CD4-positive, alpha-beta T cell treated with Interleukin-1 beta for 1 hour (primary cell): ENCODE data around the gene SETD1B.
A peak's percentile ranks its signal among the peaks of the same experiment; 100 is the strongest.
"Not testable (repeated sequence)": the region's sequence is repeated elsewhere in the genome, so short reads cannot be mapped to it uniquely, and the experiment has no call there.

Experiments used
- DNase-seq, 2 donors: peaks; one replicate each; pipeline ENCODE4 v3.0.0-alpha.2; 2020 to 2022

The SETD1B gene

DNA sequence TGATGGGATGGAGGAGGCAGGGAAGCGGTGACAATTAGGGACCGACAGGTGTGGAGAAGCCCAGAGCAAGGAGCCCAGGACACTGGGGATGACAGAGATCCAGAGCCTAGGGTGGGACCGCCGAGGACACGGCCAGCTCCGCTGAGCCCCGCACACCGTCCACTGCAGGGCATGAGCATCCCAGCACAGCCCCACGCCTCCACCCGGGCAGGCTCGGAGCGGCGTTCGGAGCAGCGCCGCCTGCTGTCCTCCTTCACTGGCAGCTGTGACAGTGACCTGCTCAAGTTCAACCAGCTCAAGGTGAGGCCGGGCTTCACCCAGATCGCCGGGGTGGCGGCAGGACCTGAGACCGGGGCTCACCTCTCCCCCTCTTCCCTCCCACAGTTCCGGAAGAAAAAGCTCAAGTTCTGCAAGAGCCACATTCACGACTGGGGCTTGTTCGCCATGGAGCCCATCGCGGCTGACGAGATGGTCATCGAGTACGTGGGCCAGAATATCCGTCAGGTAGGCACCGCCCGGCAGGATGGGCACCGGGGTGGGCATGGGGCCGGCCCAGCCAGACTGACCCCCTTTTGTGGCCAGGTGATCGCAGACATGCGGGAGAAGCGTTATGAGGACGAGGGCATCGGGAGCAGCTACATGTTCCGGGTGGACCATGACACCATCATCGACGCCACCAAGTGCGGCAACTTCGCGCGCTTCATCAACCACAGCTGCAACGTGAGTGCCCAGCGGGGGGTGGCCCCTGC, 23.7 kb downstream of the SETD1B start:
- DNase-seq = no peak

DNA sequence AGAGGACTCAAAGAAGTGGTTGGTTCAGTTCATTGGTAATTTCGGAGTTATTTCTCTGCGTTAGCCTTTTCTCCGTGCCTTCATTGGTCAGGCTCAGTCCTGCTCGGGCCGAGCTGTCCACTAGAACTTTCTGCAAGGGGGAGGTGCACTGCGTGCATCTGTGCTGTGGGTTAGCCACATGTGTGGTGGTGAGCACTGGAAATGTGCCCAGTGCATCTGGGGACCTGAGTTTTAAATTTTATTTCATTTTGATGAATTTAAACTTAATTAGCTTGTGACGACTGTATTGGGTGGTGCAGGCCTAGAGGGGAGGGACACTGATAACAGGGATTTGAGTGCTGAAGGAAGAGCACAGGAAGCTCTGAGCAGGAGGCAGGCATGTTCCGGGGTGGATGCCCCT, 24.5 kb downstream of the SETD1B start:
- no peak for DNase-seq

DNA sequence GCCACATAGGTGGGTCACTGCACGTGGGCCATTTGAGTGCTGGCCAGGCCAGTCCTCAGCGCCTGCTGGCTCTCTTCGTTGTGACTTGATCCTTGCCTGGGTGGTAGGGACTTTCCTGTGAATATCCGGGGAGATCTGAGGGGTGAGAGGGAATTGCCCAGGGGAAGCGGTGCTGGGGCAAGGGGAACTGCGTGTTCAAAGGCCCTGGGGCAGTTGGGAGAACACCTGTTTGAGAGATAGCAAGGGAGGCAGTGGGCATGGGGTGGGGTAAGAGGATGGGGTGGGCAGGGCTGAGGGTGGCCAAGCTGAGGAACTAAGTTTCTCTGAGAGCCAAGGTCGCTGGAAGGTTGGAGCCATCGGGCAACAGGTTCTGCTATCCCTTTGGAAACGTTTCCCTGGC, 25.0 kb downstream of the SETD1B start:
- DNase-seq = no peak

GRCh38 chr12:121829250-121829918, 25.6 kb downstream of the SETD1B start:
- DNase-seq = no peak

GRCh38 chr12:121830134-121830533, 26.3 kb downstream of the SETD1B start:
- no peak for DNase-seq

GRCh38 chr12:121830588-121831265, 26.9 kb downstream of the SETD1B start:
- DNase-seq = no peak

- DNase-seq = no peak
These were observed 27.9 kb downstream of the SETD1B start for GRCh38 chr12:121831571-121832245.

DNA sequence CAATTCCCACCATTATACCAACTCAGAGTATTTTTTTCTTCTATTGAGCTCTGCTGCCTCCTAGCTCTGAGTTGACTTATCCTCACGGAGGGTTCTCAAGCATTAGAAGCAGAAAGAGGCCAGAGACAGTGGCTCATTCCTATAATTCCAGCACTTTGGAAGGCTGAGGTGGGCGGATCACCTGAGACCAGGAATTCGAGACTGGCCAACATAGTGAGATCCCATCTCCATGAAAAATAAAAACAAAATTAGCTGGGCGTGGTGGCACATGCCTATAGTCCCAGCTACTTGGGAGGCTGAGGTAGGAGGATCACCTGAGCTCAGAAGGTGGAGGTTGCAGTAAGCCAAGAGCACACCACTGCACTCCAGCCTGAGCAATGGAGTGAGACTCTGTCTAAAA, 33.9 kb downstream of the SETD1B start:
- DNase-seq = no peak

DNA sequence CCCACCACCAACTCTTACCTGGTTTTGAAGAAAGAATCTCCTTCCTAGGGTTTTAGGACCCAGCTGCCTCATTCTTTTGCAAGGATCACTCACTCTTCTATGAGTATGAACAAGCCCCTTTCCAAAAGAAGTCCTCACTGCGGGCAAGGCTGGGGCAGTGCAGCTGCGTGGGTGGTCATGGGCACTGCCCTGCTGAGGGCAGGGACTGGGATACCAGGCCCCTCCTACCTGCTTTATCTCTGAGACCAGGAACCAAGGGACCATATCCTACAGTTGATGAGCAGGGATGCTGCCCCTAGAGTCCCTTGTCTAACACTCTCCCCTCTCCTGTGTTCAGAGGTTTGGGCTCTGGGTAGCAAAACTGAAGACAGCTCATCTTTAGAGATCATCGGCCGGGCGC, 34.3 kb downstream of the SETD1B start:
- DNase-seq = no peak

DNA sequence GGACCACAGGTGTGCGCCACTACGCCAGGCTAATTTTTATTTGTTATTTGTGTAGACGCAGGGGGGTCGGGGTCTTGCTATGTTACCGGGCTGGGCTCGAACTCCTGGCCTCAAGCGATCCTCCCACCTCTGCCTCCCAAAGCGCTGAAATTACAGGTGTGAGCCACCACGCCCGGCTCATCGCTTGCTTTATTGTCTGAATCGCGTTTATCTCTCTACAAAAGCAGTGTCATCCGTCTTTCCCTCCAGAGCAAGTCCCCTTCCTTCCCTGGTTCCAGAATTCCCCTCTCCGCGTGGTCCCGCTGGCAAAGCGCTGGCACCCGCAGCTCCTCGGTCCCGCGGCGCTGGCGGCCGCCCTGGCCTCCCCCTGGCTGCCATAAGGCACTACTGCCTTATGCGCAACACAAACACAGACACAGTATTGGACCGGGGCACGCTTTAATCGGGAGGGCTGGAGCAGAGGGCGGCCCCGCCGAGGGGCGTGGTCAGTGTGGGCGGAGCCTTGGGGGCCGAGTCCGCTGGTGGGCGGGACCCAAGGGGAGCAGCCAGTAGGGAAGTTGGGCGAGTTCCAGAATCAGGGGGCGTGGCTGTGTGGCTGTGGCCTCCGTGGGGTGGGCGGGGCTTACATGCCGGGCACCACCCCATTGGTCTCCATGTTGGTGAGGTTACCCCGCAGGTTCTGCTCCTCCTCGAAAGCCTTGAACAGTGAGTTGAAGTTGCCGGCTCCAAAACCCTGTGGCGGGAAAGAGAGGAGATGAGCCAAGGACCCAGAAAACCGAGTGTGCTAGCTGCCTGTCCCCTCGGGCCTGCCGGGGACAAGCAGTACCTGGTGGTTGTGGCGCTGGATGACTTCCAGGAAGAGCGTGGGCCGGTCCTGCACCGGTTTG, 35.5 kb downstream of the SETD1B start:
- DNase-seq = peak; percentile 99

GRCh38 chr12:121839993-121840761, 36.4 kb downstream of the SETD1B start:
- DNase-seq = no peak

DNA sequence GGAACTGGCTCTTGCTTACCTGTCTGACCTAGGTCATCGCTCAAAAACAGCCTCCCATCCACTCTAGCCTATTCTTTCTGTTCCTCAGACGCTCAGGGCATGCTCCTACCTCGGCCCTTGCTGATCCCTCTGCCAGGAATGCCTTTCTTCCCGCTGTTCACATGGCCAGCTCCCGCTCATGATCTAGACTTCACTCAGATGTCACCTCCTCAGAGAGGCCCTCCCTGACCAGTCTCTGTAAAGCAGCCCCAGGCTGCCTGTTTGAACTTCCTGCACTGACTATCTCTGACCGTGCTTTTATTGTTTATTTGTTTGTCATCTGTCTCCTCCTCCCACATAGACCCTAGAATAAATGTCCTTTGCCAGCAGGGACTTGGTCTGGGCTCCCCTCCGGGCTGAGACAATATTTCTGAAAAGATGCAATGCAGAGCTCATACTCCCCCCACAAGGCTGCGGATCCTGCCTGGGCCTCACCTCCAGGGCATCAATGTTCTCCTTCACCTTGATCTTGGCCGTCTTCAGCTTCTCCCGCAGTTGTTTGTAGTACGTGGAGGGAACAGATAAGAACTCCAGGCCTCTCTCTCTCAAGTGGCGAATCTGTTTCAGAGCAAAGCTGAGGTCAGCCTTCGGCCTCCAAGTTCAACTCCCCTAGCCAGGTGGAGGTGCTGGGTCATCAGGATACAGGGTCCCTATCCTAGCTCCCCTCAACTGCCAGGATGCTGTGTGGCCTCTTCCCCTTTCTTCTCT, 39.6 kb downstream of the SETD1B start:
- DNase-seq = no peak

DNA sequence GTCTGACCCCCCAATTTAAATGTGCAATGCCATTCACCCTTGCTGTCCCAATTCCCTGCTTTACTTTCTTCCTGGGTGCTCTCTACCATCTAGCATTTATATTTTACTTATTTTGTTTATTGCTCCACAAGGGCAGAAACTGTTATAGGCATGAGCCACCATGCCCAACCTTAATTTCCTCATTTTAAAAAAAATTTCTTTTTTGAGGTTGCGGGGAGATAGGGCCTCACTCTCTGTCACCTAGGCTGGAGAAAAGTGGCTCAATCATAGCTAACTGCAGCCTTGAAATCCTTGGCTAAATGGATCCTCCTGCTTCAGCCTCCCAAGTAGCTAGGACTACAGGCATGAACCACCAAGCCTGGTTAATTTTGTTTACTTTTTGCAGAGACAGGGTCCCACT, 41.9 kb downstream of the SETD1B start:
- no peak for DNase-seq

DNA sequence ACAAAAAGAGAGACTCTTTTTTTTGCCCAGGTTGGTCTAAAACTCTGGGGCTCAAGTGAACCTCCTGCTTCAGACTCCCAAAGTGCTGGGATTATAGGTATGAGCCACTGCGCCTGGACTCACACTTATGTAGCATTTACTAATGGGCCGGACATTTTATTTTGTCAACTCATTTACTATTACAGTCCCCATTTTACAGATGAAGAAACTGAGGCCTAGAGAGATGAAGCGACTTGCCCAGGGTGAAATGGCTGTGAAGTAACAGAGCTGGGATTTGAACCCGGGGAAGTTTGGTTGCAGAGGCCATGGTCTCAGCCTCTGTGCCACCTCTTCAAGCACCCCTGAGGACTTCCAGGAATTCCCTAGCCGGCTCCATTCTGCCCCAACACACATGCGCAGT, 45.4 kb downstream of the SETD1B start:
- no peak for DNase-seq

GRCh38 chr12:121849665-121850064, 45.9 kb downstream of the SETD1B start:
- peak in 1 of 2 donors; percentile 14 for DNase-seq

DNA sequence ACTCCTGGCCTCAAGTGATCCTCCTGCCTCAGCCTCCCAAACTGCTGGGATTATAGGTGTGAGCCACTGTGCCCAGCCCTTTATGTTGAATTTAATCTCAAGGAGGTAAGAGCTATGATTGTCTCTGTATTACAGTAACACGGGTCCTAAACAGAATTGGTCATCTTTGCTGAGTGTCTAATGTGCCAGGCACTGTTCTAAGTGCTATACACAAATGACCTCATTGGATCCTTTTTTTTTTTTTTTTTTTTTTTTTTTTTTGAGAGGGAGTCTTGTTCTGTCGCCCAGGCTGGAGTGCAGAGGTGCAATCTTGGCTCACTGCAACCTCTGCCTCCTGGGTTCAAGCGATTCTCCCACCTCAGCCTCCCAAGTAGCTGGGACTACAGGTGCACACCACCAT, 48.6 kb downstream of the SETD1B start:
- not testable (repeated sequence) for DNase-seq

DNA sequence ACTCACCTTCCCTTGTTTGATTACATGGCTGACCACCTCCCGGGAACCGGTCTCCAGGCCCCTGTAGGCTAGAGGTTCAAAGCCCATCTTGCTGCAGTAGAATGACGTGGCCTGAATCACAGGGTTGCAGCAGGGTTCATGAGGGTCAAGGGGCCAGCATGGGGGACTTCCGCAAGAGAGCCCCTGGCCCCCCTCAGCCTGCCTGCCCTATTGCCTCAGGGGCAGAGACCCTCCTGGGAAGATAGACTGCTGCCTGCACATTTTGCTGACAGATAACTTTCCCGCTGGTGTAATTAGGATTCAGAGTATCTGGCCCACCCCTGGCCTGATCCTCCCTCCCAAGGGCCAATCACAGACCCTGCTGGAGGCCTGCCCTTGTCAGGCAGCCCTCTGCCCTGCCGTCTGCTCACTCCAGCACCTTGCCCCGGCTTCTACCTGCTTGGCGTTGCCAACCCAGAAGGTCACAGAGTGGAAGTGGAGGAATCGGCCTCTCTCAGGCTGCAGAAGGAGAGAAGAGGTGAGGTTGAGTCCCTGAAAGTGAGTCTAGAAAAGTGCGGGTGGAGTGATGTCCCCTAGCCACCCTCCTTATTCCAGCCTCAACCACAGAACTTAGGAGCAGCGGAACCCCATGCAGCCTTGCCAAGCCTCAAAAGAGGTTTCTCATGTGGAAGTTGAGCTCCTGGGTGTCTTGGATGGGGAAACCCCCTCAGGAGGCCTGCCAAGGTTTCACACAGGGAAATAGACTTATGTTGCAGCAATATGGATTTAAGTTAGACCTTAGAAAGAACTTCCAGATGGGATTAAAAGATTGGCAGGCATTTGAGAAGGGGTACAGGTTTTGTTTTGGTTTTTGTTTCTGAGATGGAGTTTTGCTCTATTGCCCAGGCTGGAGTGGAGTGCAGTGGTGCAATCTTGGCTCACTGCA, 53.8 kb downstream of the SETD1B start:
- DNase-seq = no peak

GRCh38 chr12:121858318-121858661, 54.5 kb downstream of the SETD1B start:
- DNase-seq = no peak

DNA sequence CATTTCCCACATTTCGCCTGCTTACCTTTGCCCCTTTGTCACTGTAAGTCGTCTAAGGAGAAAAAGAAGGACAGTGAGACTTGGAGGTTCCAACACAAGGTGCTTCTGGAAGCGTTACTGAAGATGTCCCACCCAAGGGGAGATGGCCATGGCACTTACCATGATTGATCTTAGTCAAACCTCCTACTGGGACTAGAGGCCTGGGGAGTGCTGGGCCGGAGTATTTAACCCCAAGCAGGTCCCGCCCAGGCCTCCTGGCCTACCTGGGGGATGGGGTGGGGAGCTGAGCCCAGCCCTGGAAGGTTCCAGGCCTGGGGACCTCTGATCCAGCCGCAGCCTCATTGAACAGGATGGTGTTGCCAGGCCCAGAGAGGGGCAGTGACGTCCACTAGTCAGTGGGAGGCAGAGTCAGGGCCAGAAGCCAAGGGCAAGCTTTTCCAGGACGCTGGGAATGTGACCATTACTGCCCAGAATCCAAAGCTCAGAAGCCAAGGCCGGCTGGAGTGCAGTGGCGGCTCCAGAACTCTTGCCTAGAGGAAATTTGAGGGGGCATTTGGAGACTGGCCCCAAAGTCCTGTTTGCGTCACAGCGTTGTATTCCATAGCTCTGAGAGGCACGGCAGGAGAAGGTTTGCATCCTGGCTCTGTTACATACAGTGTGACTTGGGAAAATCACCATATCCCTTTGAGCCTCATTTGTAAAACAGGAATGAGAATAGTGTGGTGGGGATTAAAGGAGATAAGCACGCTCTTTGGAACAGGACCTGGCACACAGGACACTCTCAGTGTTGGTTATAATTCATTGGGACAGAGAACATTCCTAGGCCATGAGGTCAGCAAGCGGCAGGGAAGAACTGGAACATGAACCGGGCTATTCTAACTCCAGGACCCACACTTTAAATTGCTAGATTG, 55.1 kb downstream of the SETD1B start, which contains the start of gene HPD:
Gene HPD, minus strand, starts transcription at position 198 of the 911 bp plus-strand sequence. Its CDS starts 36 bp downstream, at position 162.
- no peak for DNase-seq
